Spleen (tissue), 7 donors: ENCODE measurements around the gene CSNK1D.

Experiments used
- CTCF ChIP-seq, 11 experiments: fragments of 200-600 bp in 7 of 11; fragments of 450-650 bp in 4 of 11; sonication (generic) in 4 of 11; IDR thresholded peaks in 8 of 11; conservative IDR thresholded peaks in 3 of 11; 1 replicate in 7 of 11; 2 replicates in 4 of 11; pipeline versions ENCODE4 v1.4.0 to v1.8.0; 2016 to 2021; ENCODE audit warnings: antibody characterized with exemption in 11 of 11, inconsistent platforms in 4 of 11, mild to moderate bottlenecking in 1 of 11
- POLR2A ChIP-seq, 3 donors: fragments of 450-650 bp; IDR thresholded peaks; one replicate each; pipeline ENCODE4 v1.5.1; 2017; ENCODE audit warnings: antibody characterized with exemption in 3 of 3, mild to moderate bottlenecking in 1 of 3
- POLR2AphosphoS5 ChIP-seq, 3 donors: sonication (generic); formaldehyde crosslinking; IDR thresholded peaks; one replicate each; pipeline ENCODE4 v1.5.1; 2017; ENCODE audit warnings: antibody characterized with exemption in 3 of 3
- donor health status: DM: no; HTN: no; CAD: no; lungs with moderate emphysema.
- donor health status: DM: no; HTN: no; CAD: no.
- donor health status: DM: no; HTN: no; CAD: no.

- no peak for TF ChIP-seq CTCF (IDR thresholded peaks at IDR 0.05 in 8 of 11, conservative IDR thresholded peaks at IDR 0.05 in 3 of 11)
- no peak for TF ChIP-seq POLR2A (IDR thresholded peaks at IDR 0.05)
- TF ChIP-seq POLR2AphosphoS5 (IDR thresholded peaks at IDR 0.05): no peak
These were observed 78.7 kb downstream of the CSNK1D start for GRCh38 chr17:82194765-82195164.
